Activated T-helper 1 cell treated with anti-CD3 and anti-CD28 coated beads, Interleukin-12 subunit alpha, Interleukin-12 subunit beta, Interleukin-2, Interleukin-4 antibody, amounts not matched to agents 30 ng/mL and 10 ng/mL and 1 ng/mL, durations not matched to agents 14 hours and 24 hours and 36 hours (primary cell): ENCODE data around the gene RSRC1. TPM values are rescaled to one million over a fixed set of nuclear protein-coding genes. Genes with fewer than 3 reads are reported as not detected.
"Not testable (repeated sequence)": the region's sequence is repeated elsewhere in the genome, so short reads cannot be mapped to it uniquely, and the experiment has no call there.

Experiments used
- DNase-seq: peaks from one replicate; pipeline ENCODE4 v3.0.0; 2021; ENCODE audit warnings: low spot score
- H3K27ac Mint-ChIP-seq: one replicate; pipeline ENCODE4 v1.8.0; 2021; ENCODE audit warnings: mild to moderate bottlenecking, mixed read lengths
- H3K27me3 Mint-ChIP-seq: one replicate; pipeline ENCODE4 v1.8.0; 2022; ENCODE audit warnings: mild to moderate bottlenecking, moderate library complexity, mixed read lengths; ENCODE audit not compliant: insufficient read depth
- H3K36me3 Mint-ChIP-seq: one replicate; pipeline ENCODE4 v1.8.0; 2021; ENCODE audit warnings: low read depth, mixed read lengths
- H3K4me1 Mint-ChIP-seq: one replicate; pipeline ENCODE4 v1.8.0; 2021; ENCODE audit warnings: low read depth, mixed read lengths
- H3K4me3 Mint-ChIP-seq: one replicate; pipeline ENCODE4 v1.8.0; 2021; ENCODE audit warnings: mild to moderate bottlenecking, moderate library complexity, mixed read lengths
- H3K9me3 Mint-ChIP-seq: one replicate; pipeline ENCODE4 v1.8.0; 2021; ENCODE audit warnings: mixed read lengths
- intact Hi-C: fragments of 100-400 bp; cut with micrococcal nuclease; formaldehyde crosslinking; loops from one replicate; pipeline ENCODE4 v1.15.1; 2024
- total RNA-seq: library from RNA; stranded (reverse); gene quantifications from 2 replicates; pipeline ENCODE4 v1.2.3, GENCODE V29; 2022

Gene RSRC1
- total RNA-seq, 1 donor from 2014 or later = 41.8 TPM

- no peak overlapping the region for H3K4me3 Mint-ChIP-seq
These were observed 227.2 kb downstream of the RSRC1 start for GRCh38 chr3:158337110-158337509.

GRCh38 chr3:158339638-158340037 lies 229.7 kb downstream of the RSRC1 start:
- H3K36me3 Mint-ChIP-seq = peaks cover 2% of the 10 kb centered on the region
- no peak overlapping the region for H3K27ac Mint-ChIP-seq
- no peaks in the 10 kb centered on the region for H3K4me1 Mint-ChIP-seq
- no peak overlapping the region for H3K4me3 Mint-ChIP-seq
- H3K9me3 Mint-ChIP-seq = peaks cover 10% of the 10 kb centered on the region
- H3K27me3 Mint-ChIP-seq = no peaks in the 10 kb centered on the region
- DNase-seq = no peak
- intact Hi-C loops = no loop called here

More at GRCh38 chr3:158337110-158337509, 227.2 kb downstream of the RSRC1 start:
- Mint-ChIP-seq H3K4me1 (no peaks in the 10 kb centered on the region), H3K27me3 (no peaks in the 10 kb centered on the region), H3K36me3 (peaks cover 2% of the 10 kb centered on the region), H3K27ac (no peak overlapping the region), H3K9me3 (peaks cover 10% of the 10 kb centered on the region)
- intact Hi-C loops = no loop called here
- no peak for DNase-seq

- intact Hi-C loops, DNase-seq, H3K4me1 Mint-ChIP-seq, H3K36me3 Mint-ChIP-seq, H3K27me3 Mint-ChIP-seq, H3K4me3 Mint-ChIP-seq, H3K27ac Mint-ChIP-seq: not testable (repeated sequence)
- peaks cover 10% of the 10 kb centered on the region for H3K9me3 Mint-ChIP-seq
These were observed 231.1 kb downstream of the RSRC1 start for GRCh38 chr3:158340951-158341350.

GRCh38 chr3:158347966-158348365 lies 238.1 kb downstream of the RSRC1 start:
- intact Hi-C loops = no loop called here
- H3K27ac Mint-ChIP-seq = no peak overlapping the region
- no peaks in the 10 kb centered on the region for H3K4me1 Mint-ChIP-seq
- no peaks in the 10 kb centered on the region for H3K27me3 Mint-ChIP-seq
- no peaks in the 10 kb centered on the region for H3K9me3 Mint-ChIP-seq
- no peaks in the 10 kb centered on the region for H3K36me3 Mint-ChIP-seq
- no peak overlapping the region for H3K4me3 Mint-ChIP-seq
- DNase-seq = no peak

GRCh38 chr3:158350971-158351370 lies 241.1 kb downstream of the RSRC1 start:
- no peaks in the 10 kb centered on the region for H3K36me3 Mint-ChIP-seq
- H3K27me3 Mint-ChIP-seq = no peaks in the 10 kb centered on the region
- no peak for DNase-seq
- no peak overlapping the region for H3K27ac Mint-ChIP-seq
- intact Hi-C loops = no loop called here
- H3K4me1 Mint-ChIP-seq = no peaks in the 10 kb centered on the region
- no peak overlapping the region for H3K4me3 Mint-ChIP-seq
- H3K9me3 Mint-ChIP-seq = no peaks in the 10 kb centered on the region

- no peaks in the 10 kb centered on the region for H3K9me3 Mint-ChIP-seq
- H3K36me3 Mint-ChIP-seq = no peaks in the 10 kb centered on the region
- H3K4me3 Mint-ChIP-seq = no peak overlapping the region
- H3K4me1 Mint-ChIP-seq = no peaks in the 10 kb centered on the region
- H3K27me3 Mint-ChIP-seq = no peaks in the 10 kb centered on the region
- no peak overlapping the region for H3K27ac Mint-ChIP-seq
- DNase-seq = no peak
- intact Hi-C loops = no loop called here
These were observed 242.7 kb downstream of the RSRC1 start for GRCh38 chr3:158352551-158352950.

- DNase-seq = no peak
- Mint-ChIP-seq H3K27me3 (no peaks in the 10 kb centered on the region), H3K27ac (no peak overlapping the region), H3K4me1 (no peaks in the 10 kb centered on the region), H3K4me3 (no peak overlapping the region), H3K36me3 (no peaks in the 10 kb centered on the region), H3K9me3 (peaks cover 5% of the 10 kb centered on the region)
- intact Hi-C loops = no loop called here
These were observed 244.8 kb downstream of the RSRC1 start for GRCh38 chr3:158354713-158355112.

- H3K36me3 Mint-ChIP-seq = no peaks in the 10 kb centered on the region
- H3K27me3 Mint-ChIP-seq = no peaks in the 10 kb centered on the region
- no peaks in the 10 kb centered on the region for H3K4me1 Mint-ChIP-seq
- DNase-seq = no peak
- intact Hi-C loops = no loop called here
- H3K4me3 Mint-ChIP-seq = no peak overlapping the region
- peaks cover 5% of the 10 kb centered on the region for H3K9me3 Mint-ChIP-seq
- H3K27ac Mint-ChIP-seq = no peak overlapping the region
These were observed 246.0 kb downstream of the RSRC1 start for GRCh38 chr3:158355623-158356588.

- no peak overlapping the region for H3K4me3 Mint-ChIP-seq
- peaks cover 9% of the 10 kb centered on the region for H3K9me3 Mint-ChIP-seq
- no peaks in the 10 kb centered on the region for H3K4me1 Mint-ChIP-seq
- no peaks in the 10 kb centered on the region for H3K27me3 Mint-ChIP-seq
- H3K27ac Mint-ChIP-seq = no peak overlapping the region
- no peaks in the 10 kb centered on the region for H3K36me3 Mint-ChIP-seq
- intact Hi-C loops = no loop called here
- DNase-seq = no peak
These were observed 249.4 kb downstream of the RSRC1 start for GRCh38 chr3:158359339-158359738.

GRCh38 chr3:158360756-158361448 lies 251.0 kb downstream of the RSRC1 start:
- Mint-ChIP-seq H3K9me3 (peaks cover 9% of the 10 kb centered on the region), H3K27me3 (no peaks in the 10 kb centered on the region), H3K27ac (no peak overlapping the region), H3K36me3 (no peaks in the 10 kb centered on the region), H3K4me3 (no peak overlapping the region), H3K4me1 (no peaks in the 10 kb centered on the region)
- intact Hi-C loops = no loop called here
- DNase-seq = no peak

- no peaks in the 10 kb centered on the region for H3K36me3 Mint-ChIP-seq
- H3K4me1 Mint-ChIP-seq = no peaks in the 10 kb centered on the region
- intact Hi-C loops = no loop called here
- H3K9me3 Mint-ChIP-seq = no peaks in the 10 kb centered on the region
- no peaks in the 10 kb centered on the region for H3K27me3 Mint-ChIP-seq
- DNase-seq = no peak
- no peak overlapping the region for H3K27ac Mint-ChIP-seq
- H3K4me3 Mint-ChIP-seq = no peak overlapping the region
These were observed 258.4 kb downstream of the RSRC1 start for GRCh38 chr3:158368271-158368670.

GRCh38 chr3:158369279-158369678 lies 259.4 kb downstream of the RSRC1 start:
- no peak for DNase-seq
- Mint-ChIP-seq H3K27ac (no peak overlapping the region), H3K27me3 (no peaks in the 10 kb centered on the region), H3K36me3 (no peaks in the 10 kb centered on the region), H3K9me3 (no peaks in the 10 kb centered on the region), H3K4me3 (no peak overlapping the region), H3K4me1 (no peaks in the 10 kb centered on the region)
- intact Hi-C loops = no loop called here

- no peak overlapping the region for H3K4me3 Mint-ChIP-seq
- intact Hi-C loops = no loop called here
- H3K27me3 Mint-ChIP-seq = no peaks in the 10 kb centered on the region
These were observed 269.6 kb downstream of the RSRC1 start for GRCh38 chr3:158379517-158379916.

More at GRCh38 chr3:158379517-158379916, 269.6 kb downstream of the RSRC1 start:
- no peak overlapping the region for H3K27ac Mint-ChIP-seq
- no peaks in the 10 kb centered on the region for H3K4me1 Mint-ChIP-seq
- H3K9me3 Mint-ChIP-seq = no peaks in the 10 kb centered on the region
- DNase-seq = no peak
- no peaks in the 10 kb centered on the region for H3K36me3 Mint-ChIP-seq
